Heart left ventricle (tissue), 16 donors: ENCODE data around the gene EMILIN2. TPM values are rescaled to one million over a fixed set of nuclear protein-coding genes. Genes with fewer than 3 reads are reported as not detected.

Source experiments
- ATAC-seq, 4 donors: fragments of 200-7000 bp; cut with Tn5 transposase; one replicate each; pipeline ENCODE4 v1.9.1; 2020 to 2022; ENCODE audit warnings: moderate library complexity in 4 of 4, mild to moderate bottlenecking in 3 of 4, moderate number of reproducible peaks in 1 of 4
- DNase-seq, 5 donors: peaks; one replicate each; pipeline ENCODE4 v3.0.0-alpha.2; 2020
- H3K27ac ChIP-seq, 12 donors: fragments of 200-600 bp; sonication (generic) in 4 of 12; one replicate each; pipeline versions ENCODE4 v1.5.0 to v1.8.0; 2016 to 2022; ENCODE audit warnings: mild to moderate bottlenecking in 2 of 12
- H3K27me3 ChIP-seq, 9 donors: fragments of 200-600 bp; sonication (generic) in 2 of 9; one replicate each; pipeline versions ENCODE4 v1.5.1 to v1.8.0; 2016 to 2022; ENCODE audit warnings: mild to moderate bottlenecking in 3 of 9
- H3K36me3 ChIP-seq, 9 donors: fragments of 200-600 bp; sonication (generic) in 2 of 9; one replicate each; pipeline versions ENCODE4 v1.5.0 to v1.8.0; 2018 to 2022; ENCODE audit warnings: mild to moderate bottlenecking in 2 of 9
- H3K4me1 ChIP-seq, 12 donors: fragments of 200-600 bp; sonication (generic) in 4 of 12; one replicate each; pipeline versions ENCODE4 v1.5.0 to v1.8.0; 2016 to 2022; ENCODE audit warnings: mild to moderate bottlenecking in 3 of 12
- H3K4me3 ChIP-seq, 12 donors: fragments of 200-600 bp; sonication (generic) in 4 of 12; one replicate each; pipeline versions ENCODE4 v1.5.0 to v1.8.0; 2017 to 2022; ENCODE audit warnings: mild to moderate bottlenecking in 9 of 12, moderate library complexity in 4 of 12
- H3K9me3 ChIP-seq, 12 donors: fragments of 200-600 bp; sonication (generic) in 4 of 12; one replicate each; pipeline versions ENCODE4 v1.5.0 to v1.8.0; 2016 to 2022; ENCODE audit warnings: mild to moderate bottlenecking in 1 of 12
- CTCF ChIP-seq, 12 donors: fragments of 200-600 bp; sonication (generic) in 4 of 12; IDR thresholded peaks; one replicate each; pipeline versions ENCODE4 v1.5.0 to v1.8.0; 2018 to 2022; ENCODE audit warnings: antibody characterized with exemption in 12 of 12, mild to moderate bottlenecking in 5 of 12
- POLR2A ChIP-seq, 2 donors: fragments of 450-650 bp; IDR thresholded peaks; one replicate each; pipeline ENCODE4 v1.6.1; 2017; ENCODE audit warnings: antibody characterized with exemption in 2 of 2, mild to moderate bottlenecking in 2 of 2, moderate library complexity in 2 of 2
- WGBS, 4 donors: extraction: QIAGEN DNeasy Blood & Tissue Kit in 2 of 4; methylation state at CpG; one replicate each; pipeline versions ENCODE4 v1.1.5 to v1.1.7; 2013 to 2018; 5-methylcytosine and 5-hydroxymethylcytosine counted together
- intact Hi-C, 10 donors: fragments of 100-400 bp; cut with DNase I; formaldehyde crosslinking; loops; one replicate each; pipeline versions ENCODE4 v1.11.1 to v1.14.2; 2022
- polyA plus RNA-seq, 2 donors: library from polyadenylated mRNA; stranded (reverse); fragments of 200-250 nt; gene quantifications; one replicate each; pipeline ENCODE4 v1.2.3, GENCODE V29; 2013
- total RNA-seq, 9 donors: library from RNA; depleted of rRNA in 2 of 9; stranded (reverse); fragments of >200 nt in 2 of 9; fragmentation: NEBNext Ultra II Directional in 3 of 9; extraction: Animal tissue kit (Norgen Biotek cat#: 25700) in 3 of 9; gene quantifications; one replicate each; pipeline versions ENCODE4 v1.1.0 to v1.2.4, GENCODE V29; 2016 to 2023
- donor health status: ischemic (EF 13 %, LVEDD 7.1; RV severe dilation, severe dysfunction).
- donor health status: healthy with polysubstance abuse.
- donor health status: DM: no; HTN: yes; CAD: no.
- donor health status: DM: no; HTN: no; CAD: no.
- donor health status: ischemic (EF 25% LVEDD 6.9; RV normal size, moderate dysfunction).
- donor health status: ischemic (EF 25% LVEDD 5.7; RV mildly dilated, moderate dysfunction).
- donor health status: healthy.
- donor health status: DM: yes; HTN: yes; CAD: no.
- donor health status: ischemic (EF 35%, LVEDD 5.7; RV mildly dilated, moderate dysfunction).
- donor health status: nonischemic (EF 11% LVEDD 7.7; RV severe dilation, severe dysfunction).
- donor health status: DM: yes; HTN: yes; CAD: no.
- donor health status: PGD.
- donor health status: ischemic (EF 29% LVEDD 5.4; RV normal size, mild dysfunction).
- donor health status: nonischemic (EF 23%, LVEDD 6.1; RV moderate dilation, normal function).

The EMILIN2 gene
- total and polyA plus RNA-seq, 11 donors: 14.4 to 71.3 (median 22.6) TPM

GRCh38 chr18:2900684-2901422 is 54.0 kb downstream of the EMILIN2 start:
- DNase-seq (no peak), ATAC-seq (peak in 2 of 4 donors; percentile 6 to 12)
- Histone ChIP-seq H3K27me3 (peaks cover 0 to 7% (median 0%) of the 10 kb centered on the region in 9 donors), H3K27ac (peak overlapping the region in 9 of 12 donors; percentile 9 to 78 (median 52)), H3K9me3 (no peaks in the 10 kb centered on the region), H3K4me1 (peaks cover 8 to 68% (median 33%) of the 10 kb centered on the region in 12 donors), H3K4me3 (no peak overlapping the region), H3K36me3 (no peaks in the 10 kb centered on the region)
- intact Hi-C loops: loop anchor here in 6 of 10 donors (5.0 to 10.0 kb wide), 5 partner anchors 44 to 126 kb away; partner anchors contain the start of gene EMILIN2 (in 2 of the 6)
- TF ChIP-seq CTCF (IDR thresholded peaks at IDR 0.05) (no peak), POLR2A (IDR thresholded peaks at IDR 0.05) (no peak)
- 76 to 79% (median 77%) methylated on average over 8 of the region's 8 CpGs for WGBS, 4 donors

GRCh38 chr18:2901423-2901985 is 54.7 kb downstream of the EMILIN2 start:
- H3K4me3 ChIP-seq: no peak overlapping the region
- peaks cover 8 to 74% (median 38%) of the 10 kb centered on the region in 12 donors for H3K4me1 ChIP-seq
- H3K27ac ChIP-seq: peak overlapping the region in 10 of 12 donors; percentile 24 to 78 (median 52)
- no peak for TF ChIP-seq CTCF (IDR thresholded peaks at IDR 0.05)
- TF ChIP-seq POLR2A (IDR thresholded peaks at IDR 0.05): no peak
- peaks cover 0 to 7% (median 0%) of the 10 kb centered on the region in 9 donors for H3K27me3 ChIP-seq
- DNase-seq: peak in 1 of 5 donors; percentile 28
- WGBS, 4 donors: 40 to 59% (median 52%) methylated on average over 14 of the region's 14 CpGs
- no peaks in the 10 kb centered on the region for H3K9me3 ChIP-seq
- peak; percentile 13 to 45 (median 27) for ATAC-seq
- intact Hi-C loops: loop anchor here in 6 of 10 donors (5.0 to 10.0 kb wide), 5 partner anchors 44 to 127 kb away; partner anchors contain the start of gene EMILIN2 (in 2 of the 6)
- no peaks in the 10 kb centered on the region for H3K36me3 ChIP-seq

- Histone ChIP-seq H3K4me3 (no peak overlapping the region), H3K4me1 (peaks cover 8 to 79% (median 38%) of the 10 kb centered on the region in 12 donors), H3K9me3 (no peaks in the 10 kb centered on the region), H3K27me3 (peaks cover 0 to 7% (median 0%) of the 10 kb centered on the region in 9 donors), H3K36me3 (no peaks in the 10 kb centered on the region), H3K27ac (peak overlapping the region in 10 of 12 donors; percentile 28 to 78 (median 60))
- WGBS, 4 donors: 75 to 79% (median 76%) methylated on average over 7 of the region's 7 CpGs
- ATAC-seq: no peak
- TF ChIP-seq POLR2A (IDR thresholded peaks at IDR 0.05) (no peak), CTCF (IDR thresholded peaks at IDR 0.05) (no peak)
- peak in 1 of 5 donors; percentile 9 for DNase-seq
- intact Hi-C loops: loop anchor here in 6 of 10 donors (2.0 to 10.0 kb wide), 6 partner anchors 45 to 128 kb away; partner anchors contain the start of gene EMILIN2 (in 3 of the 6)
Observed at GRCh38 chr18:2902327-2902726, 55.5 kb downstream of the EMILIN2 start.

GRCh38 chr18:2903006-2903405 is 56.2 kb downstream of the EMILIN2 start:
- TF ChIP-seq POLR2A (IDR thresholded peaks at IDR 0.05) (no peak), CTCF (IDR thresholded peaks at IDR 0.05) (no peak)
- Histone ChIP-seq H3K27ac (peak overlapping the region in 11 of 12 donors; percentile 28 to 78 (median 60)), H3K4me3 (no peak overlapping the region), H3K4me1 (peaks cover 8 to 78% (median 38%) of the 10 kb centered on the region in 12 donors), H3K36me3 (peaks cover 0 to 2% (median 0%) of the 10 kb centered on the region in 9 donors), H3K27me3 (peaks cover 0 to 7% (median 0%) of the 10 kb centered on the region in 9 donors), H3K9me3 (no peaks in the 10 kb centered on the region)
- ATAC-seq (peak; percentile 16 to 61 (median 60)), DNase-seq (peak in 4 of 5 donors; percentile 71 to 80 (median 78))
- 5 to 9% (median 8%) methylated on average over 5 of the region's 5 CpGs for WGBS, 4 donors
- intact Hi-C loops: loop anchor here in 6 of 10 donors (2.0 to 10.0 kb wide), 6 partner anchors 46 to 128 kb away; partner anchors contain the start of gene EMILIN2 (in 3 of the 6)
